KMS-11 (cell line): Measurements from ENCODE around the gene ZSWIM3.
"Not testable (repeated sequence)": the region's sequence is repeated elsewhere in the genome, so short reads cannot be mapped to it uniquely, and the experiment has no call there.

Experiments
- H2AFZ ChIP-seq: fragments of 200-600 bp; sonication (generic); 2 replicates; pipeline ENCODE4 v1.6.1; 2016; ENCODE audit warnings: antibody characterized with exemption, mixed run types, low read depth
- H3K27ac ChIP-seq: fragments of 200-600 bp; sonication (generic); 2 replicates; pipeline ENCODE4 v1.6.1; 2016; ENCODE audit warnings: mild to moderate bottlenecking, mixed run types
- H3K27me3 ChIP-seq: fragments of 200-600 bp; sonication (generic); 2 replicates; pipeline ENCODE4 v1.6.1; 2017; ENCODE audit warnings: mild to moderate bottlenecking, low read depth, mixed run types, moderate library complexity; ENCODE audit not compliant: insufficient read depth
- H3K36me3 ChIP-seq: fragments of 200-600 bp; sonication (generic); 2 replicates; pipeline ENCODE4 v1.6.1; 2017; ENCODE audit warnings: mild to moderate bottlenecking, mixed run types; ENCODE audit not compliant: insufficient read depth
- H3K4me1 ChIP-seq: fragments of 200-600 bp; sonication (generic); 2 replicates; pipeline ENCODE4 v1.6.1; 2016; ENCODE audit warnings: mild to moderate bottlenecking, low read depth, mixed run types; ENCODE audit not compliant: poor library complexity, severe bottlenecking
- H3K4me2 ChIP-seq: fragments of 200-600 bp; sonication (generic); 2 replicates; pipeline ENCODE4 v1.7.0; 2016; ENCODE audit warnings: mild to moderate bottlenecking, mixed run types
- H3K4me3 ChIP-seq: fragments of 200-600 bp; sonication (generic); IDR thresholded peaks from 2 replicates; pipeline ENCODE4 v1.6.1; 2017; ENCODE audit warnings: low read depth, low read length, mixed read lengths; ENCODE audit not compliant: insufficient read depth
- H3K79me2 ChIP-seq: fragments of 200-600 bp; sonication (generic); 2 replicates; pipeline ENCODE4 v1.6.1; 2016; ENCODE audit warnings: low read depth, mixed run types; ENCODE audit not compliant: insufficient read depth
- H3K9ac ChIP-seq: fragments of 200-600 bp; sonication (generic); 2 replicates; pipeline ENCODE4 v1.6.1; 2016; ENCODE audit warnings: mild to moderate bottlenecking, mixed run types
- H4K20me1 ChIP-seq: fragments of 200-600 bp; sonication (generic); 2 replicates; pipeline ENCODE4 v1.6.1; 2016; ENCODE audit warnings: mild to moderate bottlenecking, mixed run types; ENCODE audit not compliant: insufficient read depth
- CTCF ChIP-seq: fragments of 200-600 bp; sonication (generic); conservative IDR thresholded peaks from 2 replicates; pipeline ENCODE4 v1.6.1; 2017; ENCODE audit warnings: low read depth, mild to moderate bottlenecking, antibody characterized with exemption, low read length, moderate library complexity, mixed read lengths

The ZSWIM3 gene

GRCh38 chr20:45898285-45898684 lies 40.9 kb downstream of the ZSWIM3 start:
- no peaks in the 10 kb centered on the region for H3K36me3 ChIP-seq

GRCh38 chr20:45899046-45899835 lies 41.8 kb downstream of the ZSWIM3 start:
- Histone ChIP-seq H3K4me1 (no peaks in the 10 kb centered on the region), H3K27me3 (no peaks in the 10 kb centered on the region), H3K9ac (no peak overlapping the region), H4K20me1 (no peaks in the 10 kb centered on the region), H2AFZ (no peak overlapping the region), H3K4me3 (no peak overlapping the region), H3K79me2 (no peaks in the 10 kb centered on the region), H3K27ac (no peak overlapping the region), H3K36me3 (no peaks in the 10 kb centered on the region), H3K4me2 (no peak overlapping the region)
- no peak for TF ChIP-seq CTCF

More at GRCh38 chr20:45898285-45898684, 40.9 kb downstream of the ZSWIM3 start:
- no peak for TF ChIP-seq CTCF
- H3K27ac ChIP-seq: no peak overlapping the region
- no peak overlapping the region for H3K9ac ChIP-seq
- H3K4me1 ChIP-seq: no peaks in the 10 kb centered on the region
- H3K4me3 ChIP-seq: no peak overlapping the region
- no peak overlapping the region for H3K4me2 ChIP-seq
- no peak overlapping the region for H2AFZ ChIP-seq
- H3K27me3 ChIP-seq: no peaks in the 10 kb centered on the region
- H3K79me2 ChIP-seq: no peaks in the 10 kb centered on the region
- H4K20me1 ChIP-seq: no peaks in the 10 kb centered on the region

GRCh38 chr20:45901332-45901731 lies 43.9 kb downstream of the ZSWIM3 start:
- not testable (repeated sequence) for H3K4me2 ChIP-seq, H3K9ac ChIP-seq, H2AFZ ChIP-seq, H3K4me3 ChIP-seq, H3K27me3 ChIP-seq, H3K27ac ChIP-seq, H3K4me1 ChIP-seq, H4K20me1 ChIP-seq, H3K36me3 ChIP-seq, H3K79me2 ChIP-seq

- no peak overlapping the region for H3K27ac ChIP-seq
- H2AFZ ChIP-seq: no peak overlapping the region
- H3K4me1 ChIP-seq: no peaks in the 10 kb centered on the region
- H4K20me1 ChIP-seq: no peaks in the 10 kb centered on the region
- TF ChIP-seq CTCF: no peak
- no peak overlapping the region for H3K4me3 ChIP-seq
- H3K79me2 ChIP-seq: no peaks in the 10 kb centered on the region
- no peaks in the 10 kb centered on the region for H3K36me3 ChIP-seq
- no peaks in the 10 kb centered on the region for H3K27me3 ChIP-seq
- H3K9ac ChIP-seq: no peak overlapping the region
- no peak overlapping the region for H3K4me2 ChIP-seq
These were observed 44.8 kb downstream of the ZSWIM3 start for GRCh38 chr20:45902199-45902701.
